MM.1S (cell line): ENCODE results near the gene CA9.

Source experiments
- CTCF ChIP-seq: fragments of 300-600 bp; sonication (generic); IDR thresholded peaks from 2 replicates; pipeline ENCODE4 v1.5.1; 2016; ENCODE audit warnings: antibody characterized with exemption, low read length, mixed read lengths
- EZH2 ChIP-seq: fragments of 300-600 bp; sonication (generic); optimal IDR thresholded peaks from 2 replicates; pipeline ENCODE3; 2017; ENCODE audit warnings: low read depth, mild to moderate bottlenecking, antibody characterized with exemption, low read length, mixed read lengths

DNA sequence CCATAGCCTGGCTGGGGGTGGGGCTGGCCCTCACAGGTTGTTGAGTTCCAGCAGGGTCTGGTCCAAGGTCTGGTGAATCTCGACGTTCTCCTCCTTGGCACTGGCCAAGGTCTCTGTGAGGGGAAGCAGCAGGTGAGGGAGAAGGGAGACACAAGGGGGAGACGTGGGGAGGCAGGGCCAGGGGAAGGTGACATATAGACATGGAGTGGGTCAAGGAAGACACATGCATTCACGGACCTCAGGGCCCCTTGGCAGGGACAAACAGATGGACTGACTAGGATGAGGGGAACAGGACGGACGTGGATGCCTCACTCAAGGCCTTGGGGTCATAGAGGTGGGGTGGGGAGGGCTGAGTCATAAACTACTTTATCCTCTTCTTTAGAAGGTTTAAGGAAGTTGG is 8.3 kb downstream of the CA9 start:
- TF ChIP-seq EZH2, result no peak
- TF ChIP-seq CTCF, result no peak
